ENCODE results near the gene IL21R. TPM values are rescaled to one million over a fixed set of nuclear protein-coding genes. Genes with fewer than 3 reads are reported as not detected.

The IL21R gene
- total RNA-seq, 1 donor from 2014 or later = 1.6 TPM

GRCh38 chr16:27445502-27446175 lies 43.7 kb downstream of the IL21R start:
- no peak for TF ChIP-seq CTCF (IDR thresholded peaks at IDR 0.05; ENCODE audit: insufficient read depth, low read length, poor library complexity, severe bottlenecking)
- DNase-seq (ENCODE audit: low read depth) = no peak
- H3K36me3 ChIP-seq (ENCODE audit: control insufficient read depth, insufficient read depth, low read length) = no peaks in the 10 kb centered on the region
- no peak overlapping the region for H3K4me3 ChIP-seq (ENCODE audit: low read depth, low read length)
- no peaks in the 10 kb centered on the region for H3K27me3 ChIP-seq (ENCODE audit: control insufficient read depth, insufficient read depth, low read length)

- TF ChIP-seq CTCF (IDR thresholded peaks at IDR 0.05; ENCODE audit: insufficient read depth, low read length, poor library complexity, severe bottlenecking) = no peak
- Histone ChIP-seq H3K4me3 (ENCODE audit: low read depth, low read length) (no peak overlapping the region), H3K36me3 (ENCODE audit: control insufficient read depth, insufficient read depth, low read length) (no peaks in the 10 kb centered on the region), H3K27me3 (ENCODE audit: control insufficient read depth, insufficient read depth, low read length) (no peaks in the 10 kb centered on the region)
- no peak for DNase-seq (ENCODE audit: low read depth)
These were observed 44.7 kb downstream of the IL21R start for GRCh38 chr16:27446721-27447120.

GRCh38 chr16:27447301-27447700 lies 45.3 kb downstream of the IL21R start:
- TF ChIP-seq CTCF (IDR thresholded peaks at IDR 0.05; ENCODE audit: insufficient read depth, low read length, poor library complexity, severe bottlenecking) = no peak
- Histone ChIP-seq H3K36me3 (ENCODE audit: control insufficient read depth, insufficient read depth, low read length) (no peaks in the 10 kb centered on the region), H3K4me3 (ENCODE audit: low read depth, low read length) (no peak overlapping the region), H3K27me3 (ENCODE audit: control insufficient read depth, insufficient read depth, low read length) (no peaks in the 10 kb centered on the region)
- DNase-seq (ENCODE audit: low read depth) = no peak

GRCh38 chr16:27448532-27449433 lies 46.8 kb downstream of the IL21R start:
- TF ChIP-seq CTCF (IDR thresholded peaks at IDR 0.05; ENCODE audit: insufficient read depth, low read length, poor library complexity, severe bottlenecking) = no peak
- H3K27me3 ChIP-seq (ENCODE audit: control insufficient read depth, insufficient read depth, low read length) = no peaks in the 10 kb centered on the region
- H3K36me3 ChIP-seq (ENCODE audit: control insufficient read depth, insufficient read depth, low read length) = no peaks in the 10 kb centered on the region
- no peak overlapping the region for H3K4me3 ChIP-seq (ENCODE audit: low read depth, low read length)
- DNase-seq (ENCODE audit: low read depth) = no peak

GRCh38 chr16:27449434-27450195 lies 47.6 kb downstream of the IL21R start:
- no peak overlapping the region for H3K4me3 ChIP-seq (ENCODE audit: low read depth, low read length)
- no peak for TF ChIP-seq CTCF (IDR thresholded peaks at IDR 0.05; ENCODE audit: insufficient read depth, low read length, poor library complexity, severe bottlenecking)
- DNase-seq (ENCODE audit: low read depth) = no peak
- no peaks in the 10 kb centered on the region for H3K36me3 ChIP-seq (ENCODE audit: control insufficient read depth, insufficient read depth, low read length)
- H3K27me3 ChIP-seq (ENCODE audit: control insufficient read depth, insufficient read depth, low read length) = no peaks in the 10 kb centered on the region

Data from kidney epithelial cell (primary cell).